Body of pancreas (tissue), 4 donors: Measurements from ENCODE around the gene TAF7. TPM values are rescaled to one million over a fixed set of nuclear protein-coding genes. Genes with fewer than 3 reads are reported as not detected.

Experiments
- ATAC-seq: fragments of 150-250 bp; one replicate; pipeline ENCODE4 v1.9.1; 2016
- DNase-seq, 4 donors: peaks; one replicate each; pipeline ENCODE4 v3.0.0-alpha.2; 2019
- H3K27ac ChIP-seq, 4 donors: fragments of 200-600 bp; sonication (generic); 1 replicate in 3 of 4; 2 replicates in 1 of 4; pipeline versions ENCODE4 v1.5.1 to v1.6.1; 2016 to 2019; ENCODE audit warnings: mild to moderate bottlenecking in 1 of 4, mixed read lengths in 1 of 4, moderate library complexity in 1 of 4
- H3K27me3 ChIP-seq, 2 donors: fragments of 200-600 bp; sonication (generic); one replicate each; pipeline ENCODE4 v1.6.0; 2016; ENCODE audit warnings: mild to moderate bottlenecking in 1 of 2
- H3K36me3 ChIP-seq, 2 donors: fragments of 200-600 bp; sonication (generic); replicated peaks in 1 of 2; 2 replicates each; pipeline ENCODE4 v1.5.1; 2016; ENCODE audit warnings: low read depth in 2 of 2; ENCODE audit not compliant: insufficient read depth in 1 of 2
- H3K4me1 ChIP-seq: fragments of 200-600 bp; sonication (generic); one replicate; pipeline ENCODE4 v1.6.0; 2016
- H3K4me3 ChIP-seq, 2 donors: fragments of 200-600 bp; sonication (generic); 1 replicate in 1 of 2; 2 replicates in 1 of 2; pipeline ENCODE4 v1.5.1; 2016 to 2019
- H3K9me3 ChIP-seq, 3 donors: fragments of 200-600 bp; sonication (generic); 1 replicate in 2 of 3; 2 replicates in 1 of 3; pipeline ENCODE4 v1.5.1; 2016
- CTCF ChIP-seq, 7 experiments: fragments of 450-650 bp in 4 of 7; fragments of 200-600 bp in 3 of 7; sonication (generic) in 3 of 7; IDR thresholded peaks; one replicate each; pipeline ENCODE4 v1.5.1; 2016 to 2019; ENCODE audit warnings: antibody characterized with exemption in 7 of 7
- POLR2A ChIP-seq, 3 donors: fragments of 450-650 bp; IDR thresholded peaks; one replicate each; pipeline ENCODE4 v1.6.1; 2016; ENCODE audit warnings: antibody characterized with exemption in 3 of 3, mild to moderate bottlenecking in 2 of 3
- WGBS, 2 donors: methylation state at CpG; one replicate each; pipeline ENCODE4 v1.1.5; 2017; 5-methylcytosine and 5-hydroxymethylcytosine counted together
- intact Hi-C: fragments of 100-400 bp; cut with DNase I; formaldehyde crosslinking; loops from one replicate; pipeline ENCODE4 v1.15.1; 2023
- total RNA-seq, 2 donors: library from RNA; depleted of rRNA; stranded (reverse); fragments of >200 nt; gene quantifications; one replicate each; pipeline ENCODE4 v1.1.0, GENCODE V29; 2016

The TAF7 gene
- total RNA-seq, 2 donors from 2014 or later = 28.7 to 32.2 TPM

- WGBS, 2 donors = 16 to 21% methylated on average over 20 to 21 of the region's 21 CpGs
- ATAC-seq = peak; percentile 50
- intact Hi-C loops = no loop called here
- Histone ChIP-seq H3K4me1 (no peaks in the 10 kb centered on the region), H3K36me3 (no peaks in the 10 kb centered on the region), H3K4me3 (no peak within 1 kb of the TSS), H3K27ac (no peak within 1 kb of the TSS), H3K9me3 (peaks cover 0 to 32% (median 0%) of the 10 kb centered on the region in 3 donors), H3K27me3 (no peaks in the 10 kb centered on the region)
- peak in 2 of 4 donors; percentile 31 to 48 for DNase-seq
- TF ChIP-seq CTCF (IDR thresholded peaks at IDR 0.05) (peak in 4 of 7 experiments; percentile 9 to 41 (median 24)), POLR2A (IDR thresholded peaks at IDR 0.05) (no peak)
These were observed 9.9 kb upstream of the TAF7 start, which contains the start of gene PCDHGA1 for GRCh38 chr5:141330299-141331080. PCDHGA1 (plus strand) TSS chr5:141330514.

GRCh38 chr5:141328231-141328630 is 7.6 kb upstream of the TAF7 start:
- ATAC-seq = no peak
- 70 to 72% methylated on average over 8 of the region's 8 CpGs for WGBS, 2 donors
- TF ChIP-seq POLR2A (IDR thresholded peaks at IDR 0.05) (no peak), CTCF (IDR thresholded peaks at IDR 0.05) (no peak)
- Histone ChIP-seq H3K27me3 (no peaks in the 10 kb centered on the region), H3K4me3 (no peak overlapping the region), H3K4me1 (no peaks in the 10 kb centered on the region), H3K36me3 (no peaks in the 10 kb centered on the region), H3K27ac (no peak overlapping the region), H3K9me3 (peaks cover 0 to 32% (median 0%) of the 10 kb centered on the region in 3 donors)
- DNase-seq = no peak
- intact Hi-C loops = no loop called here

GRCh38 chr5:141326088-141326854 is 5.7 kb upstream of the TAF7 start:
- ATAC-seq = peak; percentile 38
- intact Hi-C loops = no loop called here
- H3K9me3 ChIP-seq = peaks cover 0 to 24% (median 0%) of the 10 kb centered on the region in 3 donors
- H3K36me3 ChIP-seq = no peaks in the 10 kb centered on the region
- peak; percentile 22 to 57 (median 42) for DNase-seq
- 7 to 12% methylated on average over 27 of the region's 27 CpGs for WGBS, 2 donors
- TF ChIP-seq CTCF (IDR thresholded peaks at IDR 0.05) (peak in 4 of 7 experiments; percentile 14 to 39 (median 26)), POLR2A (IDR thresholded peaks at IDR 0.05) (peak in 2 of 3 donors; percentile 20 to 25)
- no peak overlapping the region for H3K27ac ChIP-seq
- H3K4me3 ChIP-seq = no peak overlapping the region
- H3K4me1 ChIP-seq = peaks cover 3% of the 10 kb centered on the region
- no peaks in the 10 kb centered on the region for H3K27me3 ChIP-seq

GRCh38 chr5:141322261-141322660 is 1.7 kb upstream of the TAF7 start:
- intact Hi-C loops = no loop called here
- ATAC-seq = no peak
- 79 to 90% methylated on average over 3 of the region's 3 CpGs for WGBS, 2 donors

More at GRCh38 chr5:141322261-141322660, 1.7 kb upstream of the TAF7 start:
- no peak overlapping the region for H3K4me3 ChIP-seq
- DNase-seq = no peak
- H3K36me3 ChIP-seq = peaks cover 0 to 5% of the 10 kb centered on the region in 2 donors
- peaks cover 0 to 41% (median 3%) of the 10 kb centered on the region in 3 donors for H3K9me3 ChIP-seq
- H3K27ac ChIP-seq = no peak overlapping the region
- TF ChIP-seq POLR2A (IDR thresholded peaks at IDR 0.05) = no peak
- TF ChIP-seq CTCF (IDR thresholded peaks at IDR 0.05) = no peak
- H3K4me1 ChIP-seq = peaks cover 13% of the 10 kb centered on the region
- H3K27me3 ChIP-seq = no peaks in the 10 kb centered on the region
